GM12872 (cell line): ENCODE measurements around the gene ZNF616.

Source experiments
- TF ChIP-seq, protein P1 (sequence below): IDR thresholded peaks from 3 replicates; pipeline ENCODE4 v1.5.1; 2011; ENCODE audit warnings: low read depth, mild to moderate bottlenecking, low read length, moderate library complexity; ENCODE audit not compliant: insufficient read depth

ZNF616 gene

DNA sequence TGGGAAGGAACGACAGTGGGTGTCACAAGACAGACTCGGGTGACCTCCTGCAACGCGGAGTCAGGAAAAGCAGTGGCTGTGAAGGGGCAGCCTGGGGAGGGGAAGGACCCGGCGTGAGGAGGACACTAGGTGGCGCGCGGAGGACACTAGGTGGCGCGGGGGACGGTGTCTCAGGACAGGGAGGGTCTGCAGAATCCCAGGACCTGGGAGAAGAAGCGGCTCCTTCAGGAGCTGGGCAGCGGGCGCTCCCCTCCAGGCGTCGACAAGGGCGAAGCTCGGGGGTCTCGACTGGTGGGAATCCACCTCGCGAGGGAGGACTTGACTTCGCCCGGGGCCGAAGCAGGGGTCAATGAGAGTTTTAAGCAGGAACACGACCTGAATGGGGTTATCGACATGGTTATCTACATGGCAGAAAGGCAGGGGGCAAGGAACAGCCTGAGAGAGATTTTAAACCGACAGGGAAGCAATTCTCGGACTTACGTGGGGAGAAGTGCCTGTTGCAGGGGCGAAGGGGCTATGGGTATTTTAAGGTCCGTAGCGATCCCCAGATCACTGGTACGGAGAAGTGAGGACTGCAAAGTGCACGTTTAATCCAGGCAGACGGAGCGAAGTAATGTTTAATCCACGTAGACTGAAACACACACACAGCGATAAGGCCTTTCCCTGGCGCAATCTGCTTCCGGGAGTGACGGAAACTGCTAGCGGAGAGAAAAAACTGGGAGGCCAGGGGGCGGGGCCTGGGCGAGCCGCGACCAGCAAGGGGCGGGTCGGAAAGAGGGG, at the start of gene ZNF616:
ZNF616 (minus strand) TSS at position 687 of the 780 bp plus-strand sequence. CDS start 9,426 bp downstream, outside the sequence.
- TF ChIP-seq, protein P1, sequence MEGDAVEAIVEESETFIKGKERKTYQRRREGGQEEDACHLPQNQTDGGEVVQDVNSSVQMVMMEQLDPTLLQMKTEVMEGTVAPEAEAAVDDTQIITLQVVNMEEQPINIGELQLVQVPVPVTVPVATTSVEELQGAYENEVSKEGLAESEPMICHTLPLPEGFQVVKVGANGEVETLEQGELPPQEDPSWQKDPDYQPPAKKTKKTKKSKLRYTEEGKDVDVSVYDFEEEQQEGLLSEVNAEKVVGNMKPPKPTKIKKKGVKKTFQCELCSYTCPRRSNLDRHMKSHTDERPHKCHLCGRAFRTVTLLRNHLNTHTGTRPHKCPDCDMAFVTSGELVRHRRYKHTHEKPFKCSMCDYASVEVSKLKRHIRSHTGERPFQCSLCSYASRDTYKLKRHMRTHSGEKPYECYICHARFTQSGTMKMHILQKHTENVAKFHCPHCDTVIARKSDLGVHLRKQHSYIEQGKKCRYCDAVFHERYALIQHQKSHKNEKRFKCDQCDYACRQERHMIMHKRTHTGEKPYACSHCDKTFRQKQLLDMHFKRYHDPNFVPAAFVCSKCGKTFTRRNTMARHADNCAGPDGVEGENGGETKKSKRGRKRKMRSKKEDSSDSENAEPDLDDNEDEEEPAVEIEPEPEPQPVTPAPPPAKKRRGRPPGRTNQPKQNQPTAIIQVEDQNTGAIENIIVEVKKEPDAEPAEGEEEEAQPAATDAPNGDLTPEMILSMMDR: peak; percentile 75

DNA sequence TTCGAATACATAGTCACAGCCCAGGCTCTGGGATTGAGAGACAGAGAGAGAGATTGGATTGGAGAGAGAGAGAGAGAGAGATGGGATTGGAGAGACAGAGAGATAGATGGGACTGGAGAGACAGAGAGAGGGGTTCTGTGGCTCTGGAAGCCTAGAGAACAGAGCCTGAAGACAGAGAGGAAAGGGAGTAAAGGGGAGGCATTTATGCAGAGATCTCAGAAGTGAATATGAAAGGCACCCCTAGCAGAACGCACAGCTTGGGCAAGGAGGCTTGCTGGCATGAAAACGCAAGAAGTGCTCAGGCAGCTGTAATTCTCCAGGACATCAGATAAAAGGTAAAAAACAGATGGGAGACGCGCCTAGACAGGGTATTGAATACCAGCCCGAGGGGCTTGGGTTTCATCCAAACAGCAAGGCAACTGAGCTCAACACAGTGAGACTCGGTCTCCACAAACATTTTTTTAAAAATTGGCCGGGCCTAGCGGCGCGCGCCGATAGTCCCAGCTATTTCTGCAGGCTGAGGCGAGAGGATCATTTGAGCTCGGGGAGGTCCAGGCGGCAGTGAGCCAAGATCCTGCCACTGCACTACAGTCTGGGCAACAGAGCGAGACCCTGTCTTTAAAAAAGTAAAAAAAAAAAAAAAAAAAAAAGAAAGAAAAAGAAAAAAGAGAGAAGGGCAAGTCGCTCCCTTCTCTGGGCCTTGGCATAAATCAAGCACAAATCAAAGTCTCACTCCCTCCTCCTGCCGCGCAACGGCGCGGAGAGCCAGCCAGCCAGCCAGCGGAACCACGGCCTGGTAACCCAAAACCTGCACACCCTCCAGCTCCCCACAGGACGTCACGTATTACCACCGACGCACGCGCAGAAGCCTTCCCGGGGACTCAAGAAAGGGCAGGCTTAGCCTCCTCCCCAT, 49.3 kb upstream of the ZNF616 start:
- TF ChIP-seq, protein P1: 0 out of 3 replicates have a peak, but pooled peaks have one; percentile 5

DNA sequence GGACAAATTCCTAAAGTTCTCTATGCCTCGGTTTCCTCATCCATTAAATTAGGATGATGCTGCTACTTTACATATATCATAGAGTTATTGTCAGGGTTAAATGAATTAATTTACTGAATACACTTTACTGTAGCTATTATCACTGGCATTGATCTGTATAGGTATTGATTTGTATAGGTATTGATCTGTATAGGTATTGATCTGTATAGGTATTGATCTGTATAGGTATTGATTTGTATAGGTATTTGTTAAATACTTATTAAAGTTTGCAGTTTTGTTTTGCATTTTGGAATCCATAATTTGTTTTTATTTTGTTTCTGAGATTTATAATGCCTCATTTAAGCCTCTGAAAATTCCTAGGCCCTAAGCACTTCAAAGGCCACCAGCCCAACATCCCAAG, 47.7 kb upstream of the ZNF616 start:
- TF ChIP-seq, protein P1: no peak

DNA sequence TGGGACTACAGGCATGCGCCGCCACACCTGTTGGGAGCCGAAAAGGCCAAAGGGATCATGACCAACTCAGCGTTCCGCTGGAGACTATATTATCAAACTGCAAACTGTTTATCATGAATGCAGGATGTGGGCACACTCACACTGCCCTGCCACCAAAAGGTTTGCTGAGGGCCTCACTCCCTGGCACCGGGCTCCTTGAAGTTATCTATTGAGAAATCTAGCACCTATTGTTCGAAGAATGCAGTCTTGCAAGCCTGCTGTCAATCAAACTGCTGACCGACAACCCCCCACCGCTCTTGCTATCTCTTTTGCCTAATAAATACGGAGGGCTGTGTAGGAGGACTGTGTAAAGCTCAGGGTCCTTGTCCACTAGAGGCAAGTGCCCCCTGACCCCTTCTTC, 36.8 kb upstream of the ZNF616 start:
- TF ChIP-seq, protein P1: no peak

DNA sequence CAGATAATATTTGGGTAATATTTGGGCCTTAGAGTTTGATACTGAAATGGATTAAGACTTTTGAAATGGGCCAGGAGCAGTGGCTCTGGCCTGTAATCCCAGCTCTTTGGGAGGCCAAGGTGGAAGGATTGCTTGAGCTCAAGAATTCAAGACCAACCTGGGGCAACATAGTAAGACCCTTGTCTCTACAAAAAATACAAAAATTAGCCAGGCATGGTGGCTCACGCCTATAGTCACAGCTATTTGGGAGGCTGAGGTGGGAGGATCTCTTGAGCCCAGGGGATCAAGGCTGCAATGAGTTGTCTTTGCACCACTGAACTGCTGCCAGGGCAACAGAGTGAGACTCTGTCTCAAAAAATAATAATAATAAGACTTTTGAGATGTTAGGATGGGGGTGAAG, 32.6 kb upstream of the ZNF616 start:
- TF ChIP-seq, protein P1: no peak

DNA sequence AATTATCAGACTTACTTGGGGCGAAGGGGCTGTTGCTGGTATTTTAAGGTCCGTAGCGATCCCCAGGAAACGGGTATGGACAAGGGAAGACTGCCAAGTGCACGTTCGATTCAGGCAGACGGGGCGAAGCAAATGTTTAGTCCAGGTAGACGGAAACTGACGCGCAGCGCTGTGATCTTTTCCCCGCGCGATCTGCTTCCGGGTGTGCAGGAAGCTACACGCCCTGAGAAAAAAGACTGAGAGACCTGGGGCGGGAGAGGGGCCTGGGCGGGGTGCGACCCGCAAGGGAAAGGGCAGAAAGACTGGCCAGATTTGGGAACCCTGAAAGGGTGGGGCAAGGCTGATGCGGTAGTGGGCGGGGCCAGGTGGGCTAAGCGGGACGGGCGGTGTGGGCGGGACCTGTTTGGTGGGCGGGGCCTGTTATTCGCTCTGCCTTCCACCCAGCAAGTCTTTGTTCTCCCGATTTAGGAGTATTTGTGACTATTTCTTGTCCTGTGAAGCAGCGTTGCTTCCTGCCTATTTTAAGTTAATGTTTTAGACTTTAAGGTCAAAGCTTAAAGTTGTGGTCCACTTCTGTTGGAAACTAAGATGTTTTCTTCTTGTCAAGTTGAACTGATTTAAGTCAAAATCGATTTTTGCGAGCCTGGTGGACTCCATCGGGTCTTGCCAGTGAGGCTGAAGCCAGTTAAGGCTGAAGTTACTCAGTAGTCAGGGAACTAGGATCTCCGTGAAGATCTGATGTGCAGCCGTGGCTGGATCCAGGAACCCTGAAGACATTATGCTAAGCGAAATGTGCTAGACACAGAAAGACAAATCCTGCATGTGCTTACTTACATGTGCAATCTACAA, 31.8 kb upstream of the ZNF616 start, which contains the start of gene ZNF836:
ZNF836 (minus strand) TSS at position 301 of the 849 bp plus-strand sequence. CDS start 3,549 bp downstream, outside the sequence.
- TF ChIP-seq, protein P1: no peak
